KMS-11 (cell line): ENCODE results near the gene AZI2.

ENCODE experiments used
- H2AFZ ChIP-seq: fragments of 200-600 bp; sonication (generic); 2 replicates; pipeline ENCODE4 v1.6.1; 2016; ENCODE audit warnings: antibody characterized with exemption, mixed run types, low read depth
- H3K27ac ChIP-seq: fragments of 200-600 bp; sonication (generic); 2 replicates; pipeline ENCODE4 v1.6.1; 2016; ENCODE audit warnings: mild to moderate bottlenecking, mixed run types
- H3K27me3 ChIP-seq: fragments of 200-600 bp; sonication (generic); 2 replicates; pipeline ENCODE4 v1.6.1; 2017; ENCODE audit warnings: mild to moderate bottlenecking, low read depth, mixed run types, moderate library complexity; ENCODE audit not compliant: insufficient read depth
- H3K36me3 ChIP-seq: fragments of 200-600 bp; sonication (generic); 2 replicates; pipeline ENCODE4 v1.6.1; 2017; ENCODE audit warnings: mild to moderate bottlenecking, mixed run types; ENCODE audit not compliant: insufficient read depth
- H3K4me1 ChIP-seq: fragments of 200-600 bp; sonication (generic); 2 replicates; pipeline ENCODE4 v1.6.1; 2016; ENCODE audit warnings: mild to moderate bottlenecking, low read depth, mixed run types; ENCODE audit not compliant: poor library complexity, severe bottlenecking
- H3K4me2 ChIP-seq: fragments of 200-600 bp; sonication (generic); 2 replicates; pipeline ENCODE4 v1.7.0; 2016; ENCODE audit warnings: mild to moderate bottlenecking, mixed run types
- H3K4me3 ChIP-seq: fragments of 200-600 bp; sonication (generic); IDR thresholded peaks from 2 replicates; pipeline ENCODE4 v1.6.1; 2017; ENCODE audit warnings: low read depth, low read length, mixed read lengths; ENCODE audit not compliant: insufficient read depth
- H3K79me2 ChIP-seq: fragments of 200-600 bp; sonication (generic); 2 replicates; pipeline ENCODE4 v1.6.1; 2016; ENCODE audit warnings: low read depth, mixed run types; ENCODE audit not compliant: insufficient read depth
- H3K9ac ChIP-seq: fragments of 200-600 bp; sonication (generic); 2 replicates; pipeline ENCODE4 v1.6.1; 2016; ENCODE audit warnings: mild to moderate bottlenecking, mixed run types
- H4K20me1 ChIP-seq: fragments of 200-600 bp; sonication (generic); 2 replicates; pipeline ENCODE4 v1.6.1; 2016; ENCODE audit warnings: mild to moderate bottlenecking, mixed run types; ENCODE audit not compliant: insufficient read depth
- CTCF ChIP-seq: fragments of 200-600 bp; sonication (generic); conservative IDR thresholded peaks from 2 replicates; pipeline ENCODE4 v1.6.1; 2017; ENCODE audit warnings: low read depth, mild to moderate bottlenecking, antibody characterized with exemption, low read length, moderate library complexity, mixed read lengths

Gene AZI2

GRCh38 chr3:28348629-28349468 lies at the start of gene AZI2, which contains the start of gene ZCWPW2:
AZI2 (minus strand) TSS chr3:28348824; CDS start chr3:28340617, 8,207 bp downstream.
ZCWPW2 (plus strand) TSS chr3:28348721; CDS start chr3:28413069, 64,348 bp downstream.
- Histone ChIP-seq H3K4me3 (peak within 1 kb of the TSS; percentile 20), H3K4me2 (peak within 1 kb of the TSS; percentile 68), H3K27me3 (no peaks in the 10 kb centered on the region), H2AFZ (peak within 1 kb of the TSS; percentile 71), H3K27ac (peak within 1 kb of the TSS; percentile 94), H3K9ac (peak within 1 kb of the TSS; percentile 97), H3K36me3 (no peaks in the 10 kb centered on the region), H3K4me1 (peaks cover 16% of the 10 kb centered on the region), H4K20me1 (no peaks in the 10 kb centered on the region), H3K79me2 (no peaks in the 10 kb centered on the region)
- no peak for TF ChIP-seq CTCF

GRCh38 chr3:28388978-28389377 lies 40.4 kb upstream of the AZI2 start:
- no peak overlapping the region for H3K4me2 ChIP-seq
- no peaks in the 10 kb centered on the region for H3K36me3 ChIP-seq
- H3K27me3 ChIP-seq = no peaks in the 10 kb centered on the region
- H4K20me1 ChIP-seq = no peaks in the 10 kb centered on the region
- H3K4me1 ChIP-seq = no peaks in the 10 kb centered on the region
- H3K4me3 ChIP-seq = no peak overlapping the region
- no peak overlapping the region for H3K9ac ChIP-seq
- TF ChIP-seq CTCF = no peak
- no peak overlapping the region for H2AFZ ChIP-seq
- no peaks in the 10 kb centered on the region for H3K79me2 ChIP-seq
- H3K27ac ChIP-seq = no peak overlapping the region

- no peaks in the 10 kb centered on the region for H3K79me2 ChIP-seq
- H3K9ac ChIP-seq = no peak overlapping the region
- no peak overlapping the region for H3K4me2 ChIP-seq
- H2AFZ ChIP-seq = no peak overlapping the region
- no peak overlapping the region for H3K27ac ChIP-seq
- H4K20me1 ChIP-seq = no peaks in the 10 kb centered on the region
- H3K27me3 ChIP-seq = no peaks in the 10 kb centered on the region
- no peak for TF ChIP-seq CTCF
- no peaks in the 10 kb centered on the region for H3K36me3 ChIP-seq
- no peak overlapping the region for H3K4me3 ChIP-seq
- H3K4me1 ChIP-seq = no peaks in the 10 kb centered on the region
Measured at GRCh38 chr3:28386049-28386448, 37.4 kb upstream of the AZI2 start.

- H3K27ac ChIP-seq = no peak overlapping the region
- no peak overlapping the region for H3K4me2 ChIP-seq
- H3K27me3 ChIP-seq = no peaks in the 10 kb centered on the region
- no peak overlapping the region for H2AFZ ChIP-seq
- no peaks in the 10 kb centered on the region for H3K79me2 ChIP-seq
- no peaks in the 10 kb centered on the region for H4K20me1 ChIP-seq
- no peak overlapping the region for H3K4me3 ChIP-seq
- no peak overlapping the region for H3K9ac ChIP-seq
- no peak for TF ChIP-seq CTCF
- H3K4me1 ChIP-seq = no peaks in the 10 kb centered on the region
- no peaks in the 10 kb centered on the region for H3K36me3 ChIP-seq
Measured at GRCh38 chr3:28376424-28376823, 27.8 kb upstream of the AZI2 start.
